GM19438 (cell line): ENCODE results near the gene DTYMK.

Experiments used
- ATAC-seq: cut with Tn5 transposase; IDR thresholded peaks from one replicate; pipeline ENCODE4 v1.9.1; 2021; ENCODE audit warnings: low read depth; ENCODE audit not compliant: unreplicated experiment

DTYMK gene

DNA sequence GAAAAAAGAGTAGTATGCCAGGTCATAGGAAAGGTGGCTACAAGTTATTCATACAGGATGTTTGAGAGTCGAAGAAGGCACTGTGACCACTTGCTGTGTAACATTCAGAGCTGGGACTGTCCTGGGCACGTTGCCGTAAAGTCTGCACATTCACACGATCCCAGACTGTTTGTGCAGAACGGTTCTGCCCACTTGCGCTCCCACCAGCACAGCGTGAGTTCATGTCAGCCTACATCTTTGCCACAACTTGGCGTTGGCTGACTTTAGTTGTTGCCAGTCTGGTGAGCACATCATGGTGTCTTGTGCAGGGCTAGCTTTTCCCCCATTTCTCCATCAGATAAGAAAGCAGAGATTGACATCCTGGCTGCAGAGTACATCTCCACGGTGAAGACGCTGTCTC, 22.3 kb upstream of the DTYMK start:
- ATAC-seq = no peak

DNA sequence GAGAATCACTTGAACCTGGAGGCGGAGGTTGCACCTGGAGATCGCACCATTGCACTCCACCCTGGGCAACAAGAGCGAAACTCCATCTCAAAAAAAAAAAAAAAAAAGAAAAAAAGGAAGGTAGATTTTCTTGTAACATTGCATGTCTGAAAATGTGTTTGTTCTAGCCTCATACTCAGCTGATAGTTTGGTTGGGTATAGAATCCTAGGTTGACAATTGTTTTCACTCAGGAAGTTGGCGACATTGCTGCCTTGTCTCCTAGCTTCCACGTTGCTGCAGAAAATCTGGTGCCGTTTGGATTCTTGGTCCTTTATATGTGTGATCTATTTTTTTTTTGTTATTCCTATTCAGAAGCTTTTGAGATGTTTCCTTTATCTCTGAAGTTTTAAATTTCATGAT, 19.9 kb upstream of the DTYMK start:
- ATAC-seq = no peak

DNA sequence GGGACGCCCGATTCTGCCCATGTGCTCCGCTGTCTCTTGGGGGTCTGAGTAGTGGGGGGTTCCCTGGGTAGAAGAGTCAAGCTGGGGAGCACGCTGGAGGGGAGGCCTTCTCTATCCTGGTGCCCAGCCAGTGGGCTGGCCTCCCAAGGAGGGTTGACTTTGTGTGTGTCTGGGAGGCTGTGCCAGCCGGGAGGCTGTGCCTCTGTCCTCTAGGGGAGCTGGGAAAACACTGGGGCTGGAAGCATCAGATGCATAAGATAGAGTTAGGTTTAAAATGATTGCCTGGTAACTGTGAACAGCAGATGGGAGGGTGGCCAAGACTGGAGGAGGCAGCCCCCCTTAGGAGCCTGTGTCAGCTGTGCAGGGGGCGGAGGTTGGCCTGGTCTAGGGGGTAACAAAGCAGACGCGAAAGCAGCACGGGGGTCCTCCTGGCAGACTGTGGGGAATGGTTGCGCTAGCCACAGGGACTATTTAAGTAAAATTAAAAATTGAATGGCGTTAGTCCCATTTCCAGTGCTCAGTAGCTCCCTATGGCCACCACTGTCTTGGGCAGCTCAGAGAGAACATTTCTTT, 16.5 kb upstream of the DTYMK start:
- ATAC-seq = no peak

GRCh38 chr2:241702155-241703031, 15.8 kb upstream of the DTYMK start:
- peak; percentile 70 for ATAC-seq

GRCh38 chr2:241701399-241702154, 15.0 kb upstream of the DTYMK start, which contains the start of gene ING5:
Gene ING5 (plus strand): TSS chr2:241702039. CDS start chr2:241702066, 27 bp downstream.
- peak; percentile 47 for ATAC-seq

- no peak for ATAC-seq
Measured at GRCh38 chr2:241701149-241701398, 14.5 kb upstream of the DTYMK start.

- ATAC-seq = no peak
Measured at GRCh38 chr2:241695651-241696050, 9.0 kb upstream of the DTYMK start.

- no peak for ATAC-seq
Measured at GRCh38 chr2:241692448-241692847, 5.8 kb upstream of the DTYMK start.

- no peak for ATAC-seq
Measured at GRCh38 chr2:241690202-241690717, 3.6 kb upstream of the DTYMK start.

DNA sequence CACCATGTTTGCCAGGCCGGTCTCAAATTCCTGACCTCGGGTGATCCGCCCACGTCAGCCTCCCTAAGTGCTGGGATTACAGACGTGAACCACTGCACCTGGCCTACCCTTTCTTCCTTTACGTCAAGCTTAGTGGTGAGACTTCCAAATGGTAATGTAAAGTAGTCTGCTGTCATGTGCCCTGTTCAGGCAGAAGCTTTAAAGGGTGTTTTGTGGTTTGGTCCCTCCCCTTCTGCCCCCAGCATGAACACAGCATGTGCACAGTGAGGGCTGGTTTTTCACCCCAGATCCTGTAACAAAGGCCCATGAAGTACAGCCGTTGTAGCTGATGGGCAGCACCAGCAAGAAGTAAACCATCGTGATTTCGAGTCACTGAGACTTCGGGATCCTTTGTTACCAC, 2.7 kb upstream of the DTYMK start:
- no peak for ATAC-seq

DNA sequence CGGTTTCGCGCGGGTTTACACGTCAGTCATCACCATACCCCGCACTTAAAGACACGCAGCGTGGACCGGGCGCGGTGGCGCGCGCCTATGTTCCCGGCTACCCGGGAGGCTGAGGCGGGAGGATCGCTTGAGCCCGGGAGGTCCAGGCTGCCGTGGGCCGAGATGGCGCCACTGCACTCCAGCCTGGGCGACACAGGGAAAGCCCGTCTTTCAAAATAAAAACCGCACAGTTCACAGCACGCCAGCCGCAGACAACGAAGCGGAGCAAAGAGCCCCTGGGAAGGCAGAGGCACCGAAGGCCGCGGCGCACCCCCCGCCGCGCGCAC, 328 bp downstream of the DTYMK start:
- peak; percentile 17 for ATAC-seq

DNA sequence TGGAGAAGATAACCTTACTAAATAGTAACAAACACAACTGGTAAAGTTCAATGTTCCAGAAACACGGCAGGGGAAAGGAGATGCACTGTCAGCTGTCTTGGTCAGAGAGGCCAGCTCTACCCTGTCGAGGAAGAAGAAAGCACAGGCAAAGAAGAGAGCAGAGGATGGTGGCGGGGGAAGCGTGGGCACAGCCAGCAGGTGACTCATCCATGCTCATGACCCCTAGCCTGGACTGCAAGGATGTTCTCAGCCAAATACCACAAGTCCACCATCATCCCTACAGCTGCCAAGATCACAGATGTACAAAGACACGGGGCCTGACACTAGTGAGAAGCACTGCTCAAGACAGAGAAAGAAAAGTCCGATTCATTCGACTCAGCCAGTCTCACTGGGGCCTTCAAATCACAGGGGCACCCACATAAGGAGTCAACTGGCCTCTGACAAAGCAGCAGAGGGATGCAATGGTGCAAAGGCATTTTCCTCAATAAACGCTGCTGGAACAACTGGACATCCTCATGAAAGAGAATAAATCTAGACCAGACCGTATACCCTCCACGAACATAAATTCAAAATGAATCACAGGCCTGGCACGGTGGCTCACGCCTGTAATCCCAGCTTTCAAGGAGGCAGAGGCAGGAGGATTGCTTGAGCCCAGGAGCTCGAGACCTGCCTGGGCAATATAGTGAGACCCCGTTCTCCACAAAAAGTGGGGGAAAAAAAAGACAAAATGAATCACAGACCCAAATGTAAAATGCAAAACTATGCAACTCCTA, 5.6 kb downstream of the DTYMK start:
- no peak for ATAC-seq

GRCh38 chr2:241680044-241680443, 6.6 kb downstream of the DTYMK start:
- ATAC-seq = no peak

- ATAC-seq = no peak
Measured at GRCh38 chr2:241678784-241679540, 7.7 kb downstream of the DTYMK start.

GRCh38 chr2:241678307-241678706, 8.3 kb downstream of the DTYMK start:
- no peak for ATAC-seq

GRCh38 chr2:241677392-241677791, 9.2 kb downstream of the DTYMK start:
- ATAC-seq = no peak

- ATAC-seq = no peak
Measured at GRCh38 chr2:241676665-241677064, 9.9 kb downstream of the DTYMK start.

GRCh38 chr2:241675885-241676284, 10.7 kb downstream of the DTYMK start:
- ATAC-seq = no peak

GRCh38 chr2:241673797-241674725, 12.6 kb downstream of the DTYMK start:
- ATAC-seq = no peak
